Prostate gland (tissue), 2 donors: ENCODE measurements around the gene SOX5.

Source experiments
- CTCF ChIP-seq, 4 experiments: fragments of 200-600 bp in 2 of 4; fragments of 450-650 bp in 2 of 4; sonication (generic) in 2 of 4; IDR thresholded peaks; 1 replicate in 3 of 4; 2 replicates in 1 of 4; pipeline ENCODE4 v1.5.1; 2016 to 2019; ENCODE audit warnings: antibody characterized with exemption in 4 of 4, mild to moderate bottlenecking in 2 of 4, moderate library complexity in 2 of 4
- POLR2A ChIP-seq: fragments of 450-650 bp; IDR thresholded peaks from one replicate; pipeline ENCODE4 v1.6.1; 2016; ENCODE audit warnings: antibody characterized with exemption, mild to moderate bottlenecking
- POLR2AphosphoS5 ChIP-seq: sonication (generic); formaldehyde crosslinking; IDR thresholded peaks from one replicate; pipeline ENCODE4 v1.6.1; 2017; ENCODE audit warnings: antibody characterized with exemption

DNA sequence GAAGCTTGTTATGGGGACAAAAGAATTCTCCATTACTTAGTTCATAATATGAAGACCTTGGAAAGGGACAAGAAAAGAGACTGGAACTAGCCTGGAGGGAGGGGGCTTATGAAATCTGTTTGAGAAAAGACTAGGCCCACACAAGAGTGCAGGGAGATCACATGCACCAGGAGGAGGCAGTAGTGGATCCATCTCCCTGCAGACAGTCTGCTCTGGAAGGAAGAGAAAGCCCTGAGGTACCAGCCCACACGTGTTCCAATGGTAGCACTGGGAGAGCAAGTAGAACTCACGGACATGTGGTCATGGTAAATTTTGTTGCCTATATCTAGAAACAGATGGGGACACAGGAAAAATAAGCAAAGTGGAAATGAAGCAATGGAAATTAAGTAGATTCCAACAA lies 445.4 kb downstream of the SOX5 start:
- no peak for TF ChIP-seq POLR2A
- TF ChIP-seq CTCF (IDR thresholded peaks at IDR 0.05), result no peak
- no peak for TF ChIP-seq POLR2AphosphoS5
